IMR-90 (cell line): ENCODE results near the gene PHF3. TPM values are rescaled to one million over a fixed set of nuclear protein-coding genes. Genes with fewer than 3 reads are reported as not detected.

Experiments
- ATAC-seq: fragments of 200-7000 bp; cut with Tn5 transposase; 2 replicates; pipeline ENCODE4 v1.9.1; 2020; ENCODE audit warnings: low read depth, mild to moderate bottlenecking, moderate library complexity
- BruUV-seq: library from RNA; stranded (reverse); fragments of 400-500 nt; replicated peaks from 2 replicates; lab custom pipeline; 2021; lab: Mats Ljungman, UMichigan
- CTCF ChIA-PET: fragments of 300-600 bp; formaldehyde crosslinking; extraction: SDS; loops from one replicate; lab custom pipeline; 2021; ENCODE audit warnings: antibody characterized with exemption; lab: Yijun Ruan, JAX
- POLR2A ChIA-PET: fragments of 300-600 bp; sonication (Branson Sonifier 250); formaldehyde crosslinking; loops from one replicate; lab custom pipeline; 2022; ENCODE audit warnings: antibody characterized with exemption; ENCODE audit not compliant: unreplicated experiment; lab: Charles Lee
- DNase-seq: peaks from one replicate; pipeline ENCODE4 v3.0.0; 2013
- H2AFZ ChIP-seq: replicated peaks from 2 replicates; pipeline ENCODE3; 2013; ENCODE audit warnings: low read length, mild to moderate bottlenecking; ENCODE audit not compliant: poor library complexity
- H2AK5ac ChIP-seq: 2 replicates; pipeline ENCODE4 v1.6.1; 2013; ENCODE audit warnings: low read depth, low read length, inconsistent platforms
- H2AK9ac ChIP-seq: replicated peaks from 2 replicates; pipeline ENCODE3; 2013; ENCODE audit warnings: mild to moderate bottlenecking, low read depth, low read length, moderate library complexity; ENCODE audit not compliant: poor library complexity
- H2BK120ac ChIP-seq: 2 replicates; pipeline ENCODE4 v1.6.1; 2013; ENCODE audit warnings: low read depth, low read length, inconsistent platforms
- H2BK15ac ChIP-seq: 3 replicates; pipeline ENCODE4 v1.6.1; 2013; ENCODE audit warnings: low read depth, low read length, inconsistent platforms
- H2BK20ac ChIP-seq: 2 replicates; pipeline ENCODE4 v1.6.1; 2013; ENCODE audit warnings: low read depth, mild to moderate bottlenecking, inconsistent platforms, low read length, moderate library complexity
- H2BK5ac ChIP-seq: 2 replicates; pipeline ENCODE4 v1.6.1; 2013; ENCODE audit warnings: mild to moderate bottlenecking, low read depth, low read length, inconsistent platforms; ENCODE audit not compliant: poor library complexity, severe bottlenecking
- H3K14ac ChIP-seq: replicated peaks from 2 replicates; pipeline ENCODE4 v1.6.1; 2013; ENCODE audit warnings: low read depth, low read length, inconsistent platforms
- H3K18ac ChIP-seq: 2 replicates; pipeline ENCODE4 v1.6.1; 2013; ENCODE audit warnings: low read depth, low read length, control low read depth
- H3K23ac ChIP-seq: 2 replicates; pipeline ENCODE4 v1.6.1; 2013; ENCODE audit warnings: low read depth, low read length, inconsistent platforms
- H3K27ac ChIP-seq: 2 replicates; pipeline ENCODE4 v1.5.1; 2013; ENCODE audit warnings: mild to moderate bottlenecking, control low read depth, low read length; ENCODE audit not compliant: insufficient read depth
- H3K27me3 ChIP-seq: 2 replicates; pipeline ENCODE4 v1.6.1; 2013; ENCODE audit warnings: low read length; ENCODE audit not compliant: control insufficient read depth, insufficient read depth
- H3K36me3 ChIP-seq: 2 replicates; pipeline ENCODE4 v1.6.1; 2013; ENCODE audit warnings: low read length, mixed read lengths; ENCODE audit not compliant: control insufficient read depth, insufficient read depth
- H3K4ac ChIP-seq: 2 replicates; pipeline ENCODE4 v1.6.1; 2013; ENCODE audit warnings: low read depth, low read length, inconsistent platforms
- H3K4me1 ChIP-seq: 2 replicates; pipeline ENCODE4 v1.6.1; 2013; ENCODE audit warnings: low read length, mixed read lengths; ENCODE audit not compliant: control insufficient read depth, insufficient read depth
- H3K4me2 ChIP-seq: 2 replicates; pipeline ENCODE4 v1.6.1; 2013; ENCODE audit warnings: low read depth, mild to moderate bottlenecking, control low read depth, low read length, moderate library complexity
- H3K4me3 ChIP-seq: 2 replicates; pipeline ENCODE4 v1.5.1; 2013; ENCODE audit warnings: low read depth, mild to moderate bottlenecking, control low read depth, low read length, moderate library complexity; ENCODE audit not compliant: insufficient read depth
- H3K56ac ChIP-seq: 2 replicates; pipeline ENCODE4 v1.6.1; 2013; ENCODE audit warnings: low read length, inconsistent platforms; ENCODE audit not compliant: insufficient read depth; ENCODE audit errors: extremely low read depth
- H3K79me1 ChIP-seq, 2 experiments: 2 replicates each; pipeline ENCODE4 v1.6.1; 2013; ENCODE audit warnings: low read length in 2 of 2, inconsistent platforms in 1 of 2, low read depth in 1 of 2
- H3K9ac ChIP-seq: 2 replicates; pipeline ENCODE4 v1.6.1; 2013; ENCODE audit warnings: low read depth, low read length, control low read depth
- H3K9me1 ChIP-seq: 2 replicates; pipeline ENCODE4 v1.6.1; 2013; ENCODE audit warnings: low read length, inconsistent platforms; ENCODE audit not compliant: insufficient read depth
- H3K9me3 ChIP-seq: 2 replicates; pipeline ENCODE4 v1.6.1; 2013; ENCODE audit warnings: low read length; ENCODE audit not compliant: control insufficient read depth, insufficient read depth
- H4K20me1 ChIP-seq: 2 replicates; pipeline ENCODE4 v1.6.1; 2013; ENCODE audit warnings: low read length, inconsistent platforms; ENCODE audit not compliant: insufficient read depth
- H4K5ac ChIP-seq: 2 replicates; pipeline ENCODE4 v1.6.1; 2013; ENCODE audit warnings: mild to moderate bottlenecking, low read depth, low read length, control low read depth
- H4K8ac ChIP-seq, 2 experiments: 2 replicates each; pipeline ENCODE4 v1.6.1; 2013; ENCODE audit warnings: low read depth in 2 of 2, low read length in 2 of 2, control low read depth in 1 of 2, inconsistent platforms in 1 of 2
- H4K91ac ChIP-seq: 2 replicates; pipeline ENCODE4 v1.6.1; 2013; ENCODE audit warnings: low read depth, low read length, inconsistent platforms; ENCODE audit not compliant: insufficient read depth
- CEBPB ChIP-seq: IDR thresholded peaks from 2 replicates; pipeline ENCODE4 v1.6.1; 2012; ENCODE audit warnings: low read depth, low read length, improper control_type of control experiment
- USF2 ChIP-seq: fragments of 150-350 bp; IDR thresholded peaks from 2 replicates; pipeline ENCODE4 v1.6.1; 2017; ENCODE audit warnings: mild to moderate bottlenecking, antibody characterized with exemption, low read length, low read depth
- WGBS, 2 experiments: methylation state at CpG; one replicate each; pipeline versions ENCODE4 v1.1.5 to v1.1.7; 2013; ENCODE audit warnings: missing lambda C conversion rate in 2 of 2; ENCODE audit not compliant: insufficient read length in 1 of 2; ENCODE audit errors: extremely low coverage in 2 of 2; 5-methylcytosine and 5-hydroxymethylcytosine counted together
- dilution Hi-C: fragments of 300-500 bp; cut with HindIII; formaldehyde crosslinking; loops from one replicate; pipeline ENCODE4 v1.14.3; 2018; ENCODE audit warnings: low sequenced_read_pairs; ENCODE audit not compliant: unreplicated experiment
- in situ Hi-C: fragments of 300-500 bp; cut with MboI; formaldehyde crosslinking; loops from 3 replicates; pipeline ENCODE4 v1.14.3; 2019; ENCODE audit warnings: low sequenced_read_pairs, inconsistent platforms, mixed read lengths
- intact Hi-C: fragments of 100-400 bp; cut with micrococcal nuclease; formaldehyde crosslinking; loops from 2 replicates; pipeline ENCODE4 v1.10.0; 2022
- polyA plus RNA-seq, 3 experiments: library from polyadenylated mRNA; depleted of rRNA; stranded (reverse); fragments of >200 nt; gene quantifications; 2 replicates each; pipeline ENCODE4 v1.2.3, GENCODE V29; 2012; ENCODE audit warnings: low replicate concordance in 1 of 3
- total RNA-seq: library from RNA; depleted of rRNA; stranded (reverse); fragments of >200 nt; gene quantifications from 2 replicates; pipeline ENCODE4 v1.2.3, GENCODE V29; 2012

Gene PHF3
- total and polyA plus RNA-seq, 2 of the 4 experiments (the other 2 are of a cell fraction): 5.6 to 27.8 TPM

GRCh38 chr6:63677282-63677681 is 41.7 kb downstream of the PHF3 start:
- no peak overlapping the region for H3K56ac ChIP-seq
- no peak overlapping the region for H4K91ac ChIP-seq
- TF ChIP-seq CEBPB (peak; percentile 47), USF2 (no peak)
- dilution Hi-C loops: no loop called here
- no peak overlapping the region for H3K23ac ChIP-seq
- no peak overlapping the region for H4K8ac ChIP-seq
- no peak overlapping the region for H2AFZ ChIP-seq
- H3K4me3 ChIP-seq: no peak overlapping the region
- H4K5ac ChIP-seq: no peak overlapping the region
- H3K4me1 ChIP-seq: peaks cover 2% of the 10 kb centered on the region; the same call in 1 of the 2 replicates
- peaks cover 2% of the 10 kb centered on the region; the same call in 1 of the 2 replicates for H3K9me1 ChIP-seq
- H3K27me3 ChIP-seq: no peaks in the 10 kb centered on the region
- in situ Hi-C loops: no loop called here
- peaks cover 21% of the 10 kb centered on the region; the same call in 1 of the 2 replicates for H4K20me1 ChIP-seq
- POLR2A ChIA-PET: no interaction called here
- no peak overlapping the region for H3K27ac ChIP-seq
- no peak overlapping the region for H2BK5ac ChIP-seq
- H3K9ac ChIP-seq: no peak overlapping the region
- H3K18ac ChIP-seq: no peak overlapping the region
- H2AK9ac ChIP-seq: no peak overlapping the region
- no peak overlapping the region for H2BK15ac ChIP-seq
- no peak overlapping the region for H2BK20ac ChIP-seq
- H3K36me3 ChIP-seq: no peaks in the 10 kb centered on the region
- H2BK120ac ChIP-seq: no peak overlapping the region
- peak; percentile 27 for ATAC-seq
- no peak overlapping the region for H3K4me2 ChIP-seq
- no TSS peak for BruUV-seq
- WGBS, 2 experiments: no CpG with 5 or more reads among the region's 1 CpG
- CTCF ChIA-PET: no interaction called here
- H2AK5ac ChIP-seq: no peak overlapping the region
- intact Hi-C loops: no loop called here
- no peak overlapping the region for H3K14ac ChIP-seq
- no peak for DNase-seq
- H3K4ac ChIP-seq: no peak overlapping the region
- H3K79me1 ChIP-seq: peaks cover 27 to 61% of the 10 kb centered on the region in 2 experiments
- H3K9me3 ChIP-seq: no peaks in the 10 kb centered on the region
